CD4-positive, alpha-beta T cell (primary cell): ENCODE data around the gene INSR. TPM values are rescaled to one million over a fixed set of nuclear protein-coding genes. Genes with fewer than 3 reads are reported as not detected.

ENCODE experiments used
- ATAC-seq: fragments of 200-7000 bp; cut with Tn5 transposase; one replicate; pipeline ENCODE4 v1.10.0; 2022; ENCODE audit warnings: mild to moderate bottlenecking; ENCODE audit not compliant: poor library complexity
- CTCF ChIA-PET: fragments of 350-600 bp; sonication (Branson Sonifier 250); formaldehyde crosslinking; loops from one replicate; lab custom pipeline; 2021; ENCODE audit warnings: antibody characterized with exemption, inconsistent platforms; lab: Charles Lee
- POLR2A ChIA-PET: fragments of 350-600 bp; sonication (Branson Sonifier 250); formaldehyde crosslinking; loops from one replicate; lab custom pipeline; 2021; ENCODE audit warnings: antibody characterized with exemption, inconsistent platforms; lab: Charles Lee
- DNase-seq, 14 experiments: peaks; one replicate each; pipeline ENCODE4 v3.0.0-alpha.2; 2013 to 2020; ENCODE audit warnings: mixed read lengths in 2 of 14
- H3K27ac ChIP-seq, 2 donors: one replicate each; pipeline versions ENCODE4 v1.5.1 to v1.7.0; 2013; ENCODE audit warnings: low read length in 2 of 2, low read depth in 1 of 2, mild to moderate bottlenecking in 1 of 2
- H3K27me3 ChIP-seq, 2 experiments: 1 replicate in 1 of 2; 2 replicates in 1 of 2; pipeline versions ENCODE4 v1.6.1 to v1.7.0; 2013; ENCODE audit warnings: low read length in 2 of 2, control low read depth in 1 of 2, mild to moderate bottlenecking in 1 of 2, moderate library complexity in 1 of 2; ENCODE audit not compliant: insufficient read depth in 2 of 2, control insufficient read depth in 1 of 2
- H3K36me3 ChIP-seq: one replicate; pipeline ENCODE4 v1.6.1; 2013; ENCODE audit warnings: low read length, control low read depth; ENCODE audit not compliant: insufficient read depth
- H3K4me1 ChIP-seq: one replicate; pipeline ENCODE4 v1.6.1; 2013; ENCODE audit warnings: low read length, control low read depth; ENCODE audit not compliant: insufficient read depth
- H3K4me3 ChIP-seq: one replicate; pipeline ENCODE4 v1.5.1; 2013; ENCODE audit warnings: mild to moderate bottlenecking, low read length, moderate library complexity
- H3K9me3 ChIP-seq, 2 experiments: 1 replicate in 1 of 2; 2 replicates in 1 of 2; pipeline versions ENCODE4 v1.6.1 to v1.7.0; 2013; ENCODE audit warnings: low read length in 2 of 2, mild to moderate bottlenecking in 2 of 2, control low read depth in 1 of 2, moderate library complexity in 1 of 2; ENCODE audit not compliant: control insufficient read depth in 1 of 2, insufficient read depth in 1 of 2
- H3K27ac Mint-ChIP-seq: one replicate; pipeline ENCODE4 v1.8.0; 2020; ENCODE audit warnings: mixed read lengths
- H3K27me3 Mint-ChIP-seq: one replicate; pipeline ENCODE4 v1.8.0; 2021; ENCODE audit warnings: mixed read lengths
- H3K36me3 Mint-ChIP-seq: one replicate; pipeline ENCODE4 v1.8.0; 2021; ENCODE audit warnings: low read depth, mixed read lengths
- H3K4me1 Mint-ChIP-seq: one replicate; pipeline ENCODE4 v1.8.0; 2021; ENCODE audit warnings: low read depth, mixed read lengths
- H3K4me3 Mint-ChIP-seq: one replicate; pipeline ENCODE4 v1.8.0; 2020; ENCODE audit warnings: mild to moderate bottlenecking, mixed read lengths
- H3K9me3 Mint-ChIP-seq: one replicate; pipeline ENCODE4 v1.8.0; 2020; ENCODE audit warnings: mixed read lengths
- CTCF ChIP-seq: fragments of 200-600 bp; IDR thresholded peaks from one replicate; pipeline ENCODE4 v1.8.0; 2022; ENCODE audit warnings: antibody characterized with exemption, mild to moderate bottlenecking
- intact Hi-C, 2 experiments: fragments of 100-400 bp; cut with DNase I in 1 of 2; cut with micrococcal nuclease in 1 of 2; formaldehyde crosslinking; loops; one replicate each; pipeline versions ENCODE4 v1.15.1 to v1.9.0; 2023 to 2025; cut with DNase I, micrococcal nuclease
- total RNA-seq, 174 experiments: library from RNA in 2 of 174; stranded (reverse) in 2 of 174; gene quantifications; one replicate each; pipeline ENCODE4 v1.2.3 and lab custom pipeline; 2021 to 2026

The INSR gene
- total RNA-seq, 2 experiments from 2014 or later, result 1.8 to 3.0 TPM

DNA sequence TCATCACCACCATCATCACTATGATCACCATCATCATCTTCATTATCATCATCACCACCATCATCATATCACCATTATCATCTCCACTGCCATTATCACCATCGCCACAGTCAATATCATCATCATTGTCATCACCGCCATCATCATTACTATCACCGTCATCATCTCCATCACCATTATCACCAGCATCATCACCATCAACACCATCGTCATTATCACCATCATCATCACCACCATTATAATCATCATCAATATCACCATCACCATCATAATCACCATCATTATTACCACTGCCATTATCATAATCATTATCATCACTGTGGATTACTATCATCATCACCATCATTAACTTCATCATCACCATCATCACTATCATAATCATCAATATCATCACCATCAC is 37.2 kb upstream of the INSR start:
- no peaks in the 10 kb centered on the region for H3K27me3 ChIP-seq
- Mint-ChIP-seq H3K4me1 (no peaks in the 10 kb centered on the region), H3K9me3 (no peaks in the 10 kb centered on the region), H3K27me3 (no peaks in the 10 kb centered on the region), H3K36me3 (no peaks in the 10 kb centered on the region), H3K4me3 (no peak overlapping the region), H3K27ac (no peak overlapping the region)
- CTCF ChIA-PET, result no interaction called here
- intact Hi-C loops, result no loop called here
- no peak for TF ChIP-seq CTCF
- H3K9me3 ChIP-seq, result peaks cover 0 to 3% of the 10 kb centered on the region in 2 experiments
- no peaks in the 10 kb centered on the region for H3K4me1 ChIP-seq
- no peak overlapping the region for H3K4me3 ChIP-seq
- no peak overlapping the region for H3K27ac ChIP-seq
- DNase-seq (no peak), ATAC-seq (no peak)
- POLR2A ChIA-PET, result no interaction called here
- H3K36me3 ChIP-seq, result no peaks in the 10 kb centered on the region

- no peaks in the 10 kb centered on the region for H3K4me1 ChIP-seq
- no peak for ATAC-seq
- no peaks in the 10 kb centered on the region for H3K36me3 ChIP-seq
- peaks cover 4 to 9% of the 10 kb centered on the region in 2 experiments for H3K9me3 ChIP-seq
- intact Hi-C loops, result no loop called here
- Mint-ChIP-seq H3K36me3 (no peaks in the 10 kb centered on the region), H3K4me1 (no peaks in the 10 kb centered on the region), H3K4me3 (no peak overlapping the region), H3K9me3 (no peaks in the 10 kb centered on the region), H3K27me3 (no peaks in the 10 kb centered on the region), H3K27ac (no peak overlapping the region)
- H3K4me3 ChIP-seq, result no peak overlapping the region
- H3K27ac ChIP-seq, result no peak overlapping the region
- DNase-seq, result peak in 3 of 14 experiments; percentile 25 to 37 (median 35)
- no peaks in the 10 kb centered on the region for H3K27me3 ChIP-seq
- CTCF ChIA-PET, result interaction anchor here (0.7 to 2.5 kb wide), 2 partner anchors 12 to 38 kb away, joined by 3 to 10 read pairs; no protein-coding TSS in a partner anchor
- POLR2A ChIA-PET, result no interaction called here
- TF ChIP-seq CTCF, result peak; percentile 54
Measured at GRCh38 chr19:7328647-7329046, 34.4 kb upstream of the INSR start.

DNA sequence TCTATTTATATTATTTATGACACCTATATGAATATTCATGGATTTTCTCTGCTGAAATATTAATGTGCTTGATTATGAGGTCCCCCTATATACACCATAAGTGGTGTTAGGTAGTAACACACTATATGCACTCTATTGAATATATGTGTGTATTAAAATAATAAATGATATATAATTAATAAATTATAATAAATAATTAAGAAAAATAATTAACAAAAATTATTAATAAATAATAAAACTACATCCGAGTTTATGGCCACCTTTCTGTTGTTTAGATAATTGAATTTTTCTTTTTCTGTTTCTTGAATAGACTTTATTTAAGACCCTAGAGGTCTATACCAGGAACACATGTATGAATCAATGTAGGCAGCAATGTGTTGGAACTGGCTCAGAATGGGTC is 33.6 kb upstream of the INSR start:
- intact Hi-C loops, result no loop called here
- peaks cover 4 to 9% of the 10 kb centered on the region in 2 experiments for H3K9me3 ChIP-seq
- no peaks in the 10 kb centered on the region for H3K27me3 ChIP-seq
- no peaks in the 10 kb centered on the region for H3K9me3 Mint-ChIP-seq
- TF ChIP-seq CTCF, result no peak
- DNase-seq, result no peak
- H3K36me3 ChIP-seq, result no peaks in the 10 kb centered on the region
- H3K27me3 Mint-ChIP-seq, result no peaks in the 10 kb centered on the region
- no peaks in the 10 kb centered on the region for H3K4me1 Mint-ChIP-seq
- no peak overlapping the region for H3K4me3 ChIP-seq
- no peak for ATAC-seq
- CTCF ChIA-PET, result no interaction called here
- H3K27ac Mint-ChIP-seq, result no peak overlapping the region
- H3K36me3 Mint-ChIP-seq, result no peaks in the 10 kb centered on the region
- H3K27ac ChIP-seq, result no peak overlapping the region
- H3K4me1 ChIP-seq, result no peaks in the 10 kb centered on the region
- H3K4me3 Mint-ChIP-seq, result no peak overlapping the region
- POLR2A ChIA-PET, result no interaction called here
